Suprapubic skin (tissue), 4 donors: ENCODE data around the gene TNXB.
"Not testable (repeated sequence)": the region's sequence is repeated elsewhere in the genome, so short reads cannot be mapped to it uniquely, and the experiment has no call there.

Experiments used
- EP300 ChIP-seq: sonication (generic); formaldehyde crosslinking; IDR thresholded peaks from one replicate; pipeline ENCODE4 v1.6.1; 2017; ENCODE audit warnings: antibody characterized with exemption
- POLR2A ChIP-seq, 2 donors: fragments of 450-650 bp; IDR thresholded peaks; one replicate each; pipeline ENCODE4 v1.6.1; 2017; ENCODE audit warnings: antibody characterized with exemption in 2 of 2, mild to moderate bottlenecking in 2 of 2, moderate library complexity in 2 of 2
- POLR2AphosphoS5 ChIP-seq, 3 donors: sonication (generic); formaldehyde crosslinking; IDR thresholded peaks; one replicate each; pipeline ENCODE4 v1.6.1; 2017; ENCODE audit warnings: antibody characterized with exemption in 3 of 3
- TF ChIP-seq, protein P1 (sequence below), 2 donors: fragments of 200-600 bp in 1 of 2; fragments of 450-650 bp in 1 of 2; sonication (generic) in 1 of 2; IDR thresholded peaks; one replicate each; pipeline ENCODE4 v1.5.1; 2016 to 2019; ENCODE audit warnings: antibody characterized with exemption in 2 of 2, mild to moderate bottlenecking in 1 of 2, moderate library complexity in 1 of 2

- TF ChIP-seq POLR2AphosphoS5 (IDR thresholded peaks at IDR 0.05); POLR2A (IDR thresholded peaks at IDR 0.05); EP300: not testable (repeated sequence)
- TF ChIP-seq, protein P1, sequence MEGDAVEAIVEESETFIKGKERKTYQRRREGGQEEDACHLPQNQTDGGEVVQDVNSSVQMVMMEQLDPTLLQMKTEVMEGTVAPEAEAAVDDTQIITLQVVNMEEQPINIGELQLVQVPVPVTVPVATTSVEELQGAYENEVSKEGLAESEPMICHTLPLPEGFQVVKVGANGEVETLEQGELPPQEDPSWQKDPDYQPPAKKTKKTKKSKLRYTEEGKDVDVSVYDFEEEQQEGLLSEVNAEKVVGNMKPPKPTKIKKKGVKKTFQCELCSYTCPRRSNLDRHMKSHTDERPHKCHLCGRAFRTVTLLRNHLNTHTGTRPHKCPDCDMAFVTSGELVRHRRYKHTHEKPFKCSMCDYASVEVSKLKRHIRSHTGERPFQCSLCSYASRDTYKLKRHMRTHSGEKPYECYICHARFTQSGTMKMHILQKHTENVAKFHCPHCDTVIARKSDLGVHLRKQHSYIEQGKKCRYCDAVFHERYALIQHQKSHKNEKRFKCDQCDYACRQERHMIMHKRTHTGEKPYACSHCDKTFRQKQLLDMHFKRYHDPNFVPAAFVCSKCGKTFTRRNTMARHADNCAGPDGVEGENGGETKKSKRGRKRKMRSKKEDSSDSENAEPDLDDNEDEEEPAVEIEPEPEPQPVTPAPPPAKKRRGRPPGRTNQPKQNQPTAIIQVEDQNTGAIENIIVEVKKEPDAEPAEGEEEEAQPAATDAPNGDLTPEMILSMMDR (IDR thresholded peaks at IDR 0.05) = not testable (repeated sequence)
Observed at GRCh38 chr6:32005538-32005880, 103.6 kb downstream of the TNXB start.
